D341Med (cell line): ENCODE results near the gene FLYWCH2.

ENCODE experiments used
- DNase-seq: peaks from one replicate; pipeline ENCODE4 v3.0.0; 2012; ENCODE audit warnings: low spot score

Gene FLYWCH2

DNA sequence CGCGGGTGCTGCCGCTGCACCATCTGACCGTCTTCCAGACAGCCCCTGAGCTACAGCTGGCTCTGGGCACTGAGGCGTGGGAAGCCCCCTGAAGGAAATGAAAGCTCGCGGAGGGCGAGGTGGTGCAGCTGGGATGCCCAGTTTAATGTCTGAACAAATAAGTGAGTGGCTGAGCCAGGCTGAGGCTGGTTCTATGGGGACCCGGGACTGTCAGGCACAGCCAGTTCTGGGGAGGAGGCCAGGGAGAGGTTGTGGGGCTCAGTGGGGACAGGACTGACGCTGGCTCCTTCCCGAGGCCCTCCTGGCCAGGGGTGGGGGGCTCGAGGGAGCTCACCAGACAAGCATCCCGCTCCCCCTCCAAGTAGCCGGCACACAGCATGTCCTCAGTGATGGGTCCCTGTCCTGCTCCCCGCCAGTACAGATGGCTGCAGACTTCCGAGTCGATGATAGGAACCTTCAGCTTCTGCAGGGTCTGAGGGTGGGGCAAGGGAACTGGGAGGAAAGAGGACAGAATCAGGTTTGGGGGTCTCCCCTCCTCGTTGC is 29.4 kb upstream of the FLYWCH2 start:
- DNase-seq: peak; percentile 31

DNA sequence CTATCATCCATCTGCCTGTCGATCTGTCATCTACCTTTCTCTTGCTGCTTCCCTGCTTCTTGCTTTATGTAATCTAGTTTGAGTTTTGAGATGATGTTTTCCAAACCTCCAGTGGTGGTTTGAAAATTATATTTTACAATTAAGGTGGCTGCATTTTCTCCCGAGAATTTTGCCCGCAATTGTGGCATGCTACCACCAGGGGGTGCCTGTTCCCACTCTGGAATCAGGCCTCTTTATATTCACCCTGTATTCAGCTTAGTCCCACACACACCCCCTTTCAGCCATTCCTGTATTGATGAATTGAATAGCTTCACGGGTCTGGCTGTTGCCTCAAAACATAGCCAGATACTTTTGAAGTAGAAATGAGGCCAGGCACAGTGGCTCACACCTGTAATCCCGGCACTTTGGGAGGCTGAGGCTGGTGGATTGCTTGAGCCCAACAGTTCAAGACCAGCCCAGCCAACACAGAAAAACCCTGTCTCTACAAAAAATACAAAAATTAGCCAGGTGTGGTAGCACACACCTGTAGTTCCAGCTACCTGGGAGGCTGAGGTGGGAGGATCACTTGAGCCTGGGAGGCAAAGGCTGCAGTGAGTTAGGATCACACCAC is 28.2 kb upstream of the FLYWCH2 start:
- DNase-seq: peak; percentile 35

DNA sequence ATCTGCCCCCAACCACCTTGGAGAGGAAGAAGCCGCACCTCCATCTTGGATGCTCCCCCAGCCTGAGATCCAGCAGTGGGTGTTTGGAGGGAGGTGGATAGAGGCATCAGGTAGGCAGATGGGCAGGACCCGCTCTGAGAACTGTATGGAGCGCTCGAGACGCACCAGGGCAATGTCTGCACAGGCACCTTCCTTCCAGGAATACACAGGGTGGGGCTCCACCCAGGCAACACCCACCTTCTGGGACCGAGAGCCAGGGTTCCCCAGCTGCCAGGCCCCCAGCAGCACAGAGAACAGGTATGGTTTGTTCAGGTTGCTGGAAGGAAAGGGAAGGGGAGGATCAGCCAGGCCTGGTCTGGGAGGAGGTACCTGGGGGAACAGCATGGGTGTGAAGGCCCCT is 27.5 kb upstream of the FLYWCH2 start:
- DNase-seq: no peak

DNA sequence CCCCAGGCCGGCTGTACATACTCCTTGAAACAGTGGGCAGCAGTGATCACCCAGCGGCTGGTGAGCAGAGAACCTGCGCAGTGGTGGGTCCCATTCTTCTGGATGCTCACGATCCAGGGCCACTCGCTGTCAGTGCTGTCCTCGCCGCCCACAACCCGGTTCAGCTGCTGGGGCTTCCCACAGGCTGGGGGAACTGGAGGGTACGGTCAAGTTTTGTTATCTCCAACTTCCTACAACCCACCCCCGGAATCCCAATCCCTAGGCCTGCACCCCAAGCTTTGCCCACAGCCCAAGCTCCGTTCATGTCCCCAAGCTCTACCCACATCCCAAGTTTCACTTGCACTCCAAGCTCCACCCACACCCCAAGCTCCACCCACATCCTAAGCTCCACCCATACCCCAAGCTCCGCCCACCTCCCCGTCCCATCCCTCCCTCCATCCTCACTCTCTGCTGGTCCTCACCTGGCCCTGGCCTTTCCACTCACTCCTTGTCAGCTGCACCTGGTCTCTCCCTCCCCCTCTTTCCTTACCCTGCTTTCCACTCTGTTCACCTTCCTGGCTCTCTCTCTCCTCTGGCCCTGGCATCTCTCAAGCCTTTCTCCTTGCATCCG is 26.8 kb upstream of the FLYWCH2 start:
- peak; percentile 49 for DNase-seq

DNA sequence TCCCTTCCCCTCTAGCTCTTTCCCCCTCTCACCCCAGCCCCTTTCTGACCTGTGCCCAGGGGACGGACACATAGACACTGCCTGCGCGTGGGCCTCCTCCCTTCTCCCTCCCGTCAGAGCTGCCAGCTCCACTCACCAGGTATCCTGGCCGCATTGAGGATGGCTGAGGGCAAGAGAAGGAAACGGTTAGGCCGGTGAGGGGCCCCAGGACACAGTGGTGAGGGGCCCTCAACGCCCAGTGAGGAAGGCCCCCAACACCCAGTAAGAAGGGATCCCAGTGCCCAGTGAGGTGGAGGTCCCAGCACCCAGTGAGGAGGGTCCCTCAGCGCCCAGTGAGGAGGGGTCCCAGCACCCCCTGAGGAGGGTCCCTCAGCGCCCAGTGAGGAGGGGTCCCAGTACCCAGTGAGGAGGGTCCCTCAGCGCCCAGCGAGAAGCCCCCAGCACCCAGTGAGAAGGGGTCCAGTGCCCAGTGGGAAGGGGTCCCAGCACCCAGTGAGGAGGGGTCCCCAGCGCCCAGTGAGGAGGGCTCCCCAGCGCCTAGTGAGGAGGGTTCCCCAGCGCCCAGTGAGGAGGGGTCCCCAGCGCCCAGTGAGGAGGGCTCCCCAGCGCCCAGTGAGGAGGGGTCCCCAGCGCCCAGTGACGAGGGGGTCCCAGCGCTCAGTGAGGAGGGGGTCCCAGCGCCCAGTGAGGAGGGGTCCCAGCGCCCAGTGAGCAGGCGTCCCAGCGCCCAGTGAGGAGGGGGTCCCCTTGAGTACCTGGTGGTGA is 26.1 kb upstream of the FLYWCH2 start:
- DNase-seq: no peak

DNA sequence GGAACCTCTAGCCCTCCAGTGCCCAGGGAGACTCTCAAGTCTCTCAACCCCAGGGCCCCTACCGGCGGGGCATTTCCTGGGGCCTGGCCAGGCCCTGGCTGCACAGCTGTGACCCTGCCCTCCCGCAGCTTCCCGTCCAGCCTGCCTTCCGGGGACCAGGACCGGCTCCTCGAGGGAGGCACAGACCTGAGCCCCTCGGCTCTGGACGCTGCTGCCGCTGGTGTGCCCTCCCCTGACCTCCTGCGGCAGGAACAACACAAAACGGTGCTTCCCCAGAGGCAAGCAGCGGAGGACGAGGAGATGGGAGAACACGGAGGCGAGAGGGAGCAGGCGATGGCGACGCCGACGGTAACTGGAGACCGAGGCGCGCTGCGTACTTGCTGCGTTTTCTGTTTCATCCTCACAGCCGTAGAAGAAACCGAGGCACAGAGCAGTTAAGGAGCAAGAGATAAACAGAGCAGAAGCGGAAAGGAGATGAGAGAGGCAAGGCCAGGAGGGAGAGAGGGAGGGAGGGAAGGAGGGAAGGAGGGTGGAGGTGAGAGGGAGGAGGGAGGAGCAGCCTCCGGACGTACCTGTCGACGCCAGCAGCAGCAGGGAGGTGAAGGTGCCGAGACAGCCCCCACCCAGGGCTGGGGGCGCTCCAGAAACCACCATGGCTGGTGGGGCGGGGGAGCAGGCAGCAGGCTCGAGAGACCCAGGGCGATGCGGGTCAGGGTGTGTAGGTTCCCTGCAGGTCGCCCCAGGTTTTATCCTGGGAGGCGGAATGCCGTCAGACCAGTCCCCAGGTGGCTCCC is 25.4 kb upstream of the FLYWCH2 start, which contains the start of gene PRSS22:
PRSS22 (minus strand) TSS at position 720 of the 794 bp plus-strand sequence; CDS start at position 654, 66 bp downstream.
- DNase-seq: peak; percentile 41

DNA sequence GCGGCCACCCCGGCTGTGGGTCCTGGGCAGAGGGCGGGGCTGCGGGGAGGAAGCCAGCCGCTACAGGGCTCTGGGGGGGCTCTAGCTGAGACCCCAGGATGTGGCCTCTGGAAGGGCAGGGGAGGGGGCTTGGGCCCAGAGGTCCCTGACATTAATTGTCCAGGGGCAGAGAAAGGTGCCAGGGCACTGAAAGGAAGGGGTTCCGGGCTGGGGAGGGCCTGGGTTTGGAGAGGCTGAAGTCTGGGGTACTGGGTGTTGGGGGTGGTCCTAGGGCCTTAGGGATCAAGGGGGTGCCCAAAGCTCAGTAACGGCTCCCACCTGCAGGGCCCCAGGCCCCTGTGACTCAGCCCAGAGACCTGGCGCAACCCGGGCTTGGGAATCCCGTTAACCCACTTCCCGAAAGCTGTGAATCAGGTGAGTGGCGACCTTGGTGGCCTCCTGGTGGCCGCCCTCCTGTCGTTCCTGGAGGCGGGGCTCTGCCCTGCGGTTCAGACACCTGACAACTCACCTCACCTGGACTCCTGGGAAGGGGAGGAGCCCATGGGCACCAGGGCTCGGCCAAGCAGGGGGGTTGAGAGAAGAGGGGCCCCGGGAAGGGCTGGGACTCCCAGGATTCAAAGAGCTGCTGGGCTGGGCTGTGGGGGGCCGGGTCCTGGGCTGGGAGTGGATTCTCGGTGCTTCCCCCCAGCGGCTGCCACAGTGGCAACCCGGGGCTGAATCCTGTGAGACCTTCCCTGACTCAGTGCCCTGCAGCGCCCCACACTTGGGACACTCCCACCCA is 24.6 kb upstream of the FLYWCH2 start:
- DNase-seq: no peak

DNA sequence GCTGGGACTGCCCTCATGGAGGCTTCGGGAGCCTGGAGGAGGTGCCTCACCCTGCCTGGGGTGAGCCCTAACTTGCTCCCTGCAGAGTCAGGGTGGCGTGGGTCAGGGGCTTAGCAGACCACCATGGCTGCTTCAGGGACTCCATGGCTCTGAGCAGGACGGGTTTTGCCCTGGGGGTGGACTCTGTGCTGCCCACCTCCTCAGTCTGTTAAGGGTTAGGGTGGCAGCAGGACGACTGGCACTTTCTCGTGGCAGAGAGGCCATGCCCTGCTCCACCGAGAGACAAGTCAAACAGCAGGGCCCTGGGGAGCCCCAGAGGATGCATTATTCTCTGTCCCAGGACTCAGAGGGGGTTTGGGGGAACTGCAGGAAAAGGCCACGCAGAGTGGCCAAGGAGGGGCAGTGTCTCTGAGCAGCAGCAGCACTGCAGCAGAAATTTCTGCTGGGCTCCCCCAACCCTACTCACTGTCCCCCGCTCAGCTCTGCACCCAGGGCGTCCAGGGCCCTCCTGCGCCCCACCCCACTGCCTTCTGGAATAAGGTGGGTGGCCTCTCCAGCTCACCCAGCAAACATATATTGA is 23.2 kb upstream of the FLYWCH2 start:
- DNase-seq: no peak

DNA sequence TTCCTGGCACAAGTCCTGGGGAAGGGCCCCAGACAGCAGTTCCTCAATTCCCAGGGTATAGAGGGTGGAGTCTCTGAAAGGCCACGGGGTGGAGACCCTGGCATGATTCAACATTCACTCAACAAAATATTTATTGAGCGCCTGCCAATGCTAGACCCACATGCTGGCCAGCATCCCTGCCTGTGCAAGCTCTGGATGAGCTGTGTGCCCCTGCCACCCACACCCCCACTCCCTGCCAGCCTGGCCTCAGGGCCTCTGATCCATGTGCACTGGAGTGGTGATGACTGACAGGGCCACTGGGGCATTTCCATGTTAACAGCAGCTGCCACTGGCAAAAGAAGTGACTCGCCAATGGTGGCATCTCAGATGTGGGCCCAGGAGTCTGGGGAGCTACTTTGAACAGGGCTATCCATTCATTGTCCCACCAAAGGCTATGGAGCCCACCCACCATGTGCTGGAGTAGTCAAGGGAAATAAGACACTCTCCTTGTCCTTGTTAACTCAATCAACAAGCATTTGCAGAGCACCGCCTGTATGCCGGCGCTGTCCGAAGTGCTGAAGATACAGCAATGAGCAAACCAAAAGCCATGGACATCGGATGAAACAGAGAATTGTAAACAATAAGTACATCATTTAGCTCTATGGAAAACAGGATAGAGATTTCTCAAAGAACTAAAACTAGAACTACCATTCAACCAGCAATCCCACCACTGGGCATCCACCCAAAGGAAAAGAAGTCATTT is 22.0 kb upstream of the FLYWCH2 start:
- no peak for DNase-seq

DNA sequence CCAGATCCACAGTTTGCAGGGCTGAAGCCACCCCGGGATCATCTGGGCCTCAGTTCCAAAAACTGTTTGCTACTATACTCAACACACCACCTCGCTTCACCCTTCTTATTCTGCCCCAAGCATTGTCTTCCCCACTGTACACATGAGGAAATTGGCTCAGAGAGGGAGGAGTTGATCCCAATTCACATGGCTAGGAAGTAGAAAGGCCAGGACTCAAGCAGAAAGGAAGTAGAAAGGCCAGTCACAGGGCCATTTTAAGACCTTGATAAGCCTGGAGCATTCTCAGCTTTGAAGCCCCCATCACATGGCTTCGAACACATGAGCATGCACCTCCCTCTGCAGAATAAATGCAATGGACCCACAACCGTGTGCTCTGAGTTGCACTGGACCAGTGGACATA is 17.4 kb upstream of the FLYWCH2 start:
- DNase-seq: no peak

DNA sequence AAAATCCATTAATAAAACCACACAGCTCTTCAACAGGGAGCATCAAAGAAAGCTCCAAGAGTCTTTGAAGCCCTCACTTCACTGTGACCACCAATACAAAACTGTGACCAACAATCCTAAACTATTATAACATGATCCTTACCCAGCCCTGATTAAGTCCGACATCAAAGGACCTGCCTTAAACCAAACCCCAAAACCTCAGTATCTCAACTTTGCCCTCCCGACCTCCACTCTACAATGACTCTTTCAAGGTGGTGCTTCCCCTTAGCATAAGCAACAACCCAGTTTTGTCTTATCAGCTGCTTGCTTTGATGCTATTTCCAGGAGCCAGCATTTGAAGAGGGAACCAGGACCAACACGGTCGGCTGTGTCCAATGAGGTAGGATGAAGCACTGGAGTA is 16.6 kb upstream of the FLYWCH2 start:
- no peak for DNase-seq

DNA sequence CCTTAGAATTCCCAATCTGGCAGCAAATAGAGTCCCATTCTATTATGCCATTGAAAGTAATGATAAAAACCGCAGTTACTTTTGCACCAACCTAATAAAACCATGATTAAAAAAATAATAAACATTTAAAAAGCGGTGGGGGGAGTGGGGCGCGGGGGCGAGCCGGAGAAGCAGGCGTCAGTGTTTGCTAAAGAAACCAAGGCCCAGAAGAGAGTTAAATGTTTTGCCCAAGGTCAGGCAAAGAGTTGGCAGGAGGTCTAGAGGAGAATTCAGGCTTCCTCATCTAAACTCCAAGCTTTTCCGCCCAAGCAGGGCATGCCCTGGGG is 15.4 kb upstream of the FLYWCH2 start:
- DNase-seq: no peak

DNA sequence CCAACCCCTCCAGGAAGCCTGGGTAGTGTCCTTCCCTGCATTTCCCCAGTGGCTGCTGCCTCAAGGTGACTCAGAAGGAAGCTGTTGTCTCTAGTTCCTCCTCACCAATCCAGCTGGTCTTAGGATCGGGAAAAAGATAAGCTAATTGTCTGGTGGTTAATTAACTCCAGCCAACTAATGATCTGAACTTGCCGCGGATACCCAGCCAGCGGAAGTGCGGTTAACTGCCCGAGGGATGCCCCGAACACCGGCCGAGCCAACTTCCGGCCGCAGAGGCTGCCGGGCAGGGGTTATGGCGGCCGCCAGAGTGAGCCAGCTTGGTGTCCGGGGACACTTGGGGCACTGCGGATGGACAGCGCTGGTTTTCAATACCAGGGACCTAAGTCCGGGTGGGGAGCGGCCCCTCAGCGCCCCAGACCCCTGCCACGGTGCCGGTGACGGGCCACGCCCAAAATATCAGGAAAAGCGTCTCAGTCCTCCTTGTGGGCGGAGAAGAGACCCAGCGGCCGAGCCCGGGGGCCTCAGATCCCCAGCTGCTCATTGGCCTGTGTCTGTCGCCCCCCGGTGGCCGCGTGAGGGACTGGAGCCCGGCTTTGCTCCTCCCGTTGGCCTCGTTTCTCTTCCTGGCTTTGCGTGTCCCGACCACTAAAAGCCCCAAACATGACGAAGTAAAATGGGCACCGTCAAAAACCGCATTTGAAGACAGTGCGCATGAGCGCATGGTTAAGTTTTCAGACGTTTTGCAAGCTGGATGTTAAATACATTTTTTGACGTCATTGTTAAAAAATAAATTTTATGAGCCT is 14.8 kb upstream of the FLYWCH2 start:
- peak; percentile 96 for DNase-seq

DNA sequence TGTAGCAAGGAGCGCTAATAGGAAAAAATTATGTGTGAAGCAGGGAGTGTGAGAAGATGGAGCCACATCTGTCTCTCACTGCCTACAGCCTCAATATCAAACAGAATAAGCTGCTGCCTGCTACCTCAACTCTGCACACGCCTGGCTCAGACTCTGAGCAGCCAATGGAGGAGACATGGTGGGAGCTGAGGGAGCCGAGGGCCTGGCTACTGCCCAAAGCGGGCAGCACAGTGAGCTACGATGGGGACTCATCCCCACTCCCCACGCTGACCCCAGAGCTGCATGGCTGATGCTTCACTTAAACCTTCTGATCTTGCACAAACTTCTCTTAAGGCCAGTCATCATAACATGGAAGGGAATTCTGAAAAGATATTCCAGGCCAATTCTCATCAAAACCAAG is 11.1 kb upstream of the FLYWCH2 start:
- no peak for DNase-seq

DNA sequence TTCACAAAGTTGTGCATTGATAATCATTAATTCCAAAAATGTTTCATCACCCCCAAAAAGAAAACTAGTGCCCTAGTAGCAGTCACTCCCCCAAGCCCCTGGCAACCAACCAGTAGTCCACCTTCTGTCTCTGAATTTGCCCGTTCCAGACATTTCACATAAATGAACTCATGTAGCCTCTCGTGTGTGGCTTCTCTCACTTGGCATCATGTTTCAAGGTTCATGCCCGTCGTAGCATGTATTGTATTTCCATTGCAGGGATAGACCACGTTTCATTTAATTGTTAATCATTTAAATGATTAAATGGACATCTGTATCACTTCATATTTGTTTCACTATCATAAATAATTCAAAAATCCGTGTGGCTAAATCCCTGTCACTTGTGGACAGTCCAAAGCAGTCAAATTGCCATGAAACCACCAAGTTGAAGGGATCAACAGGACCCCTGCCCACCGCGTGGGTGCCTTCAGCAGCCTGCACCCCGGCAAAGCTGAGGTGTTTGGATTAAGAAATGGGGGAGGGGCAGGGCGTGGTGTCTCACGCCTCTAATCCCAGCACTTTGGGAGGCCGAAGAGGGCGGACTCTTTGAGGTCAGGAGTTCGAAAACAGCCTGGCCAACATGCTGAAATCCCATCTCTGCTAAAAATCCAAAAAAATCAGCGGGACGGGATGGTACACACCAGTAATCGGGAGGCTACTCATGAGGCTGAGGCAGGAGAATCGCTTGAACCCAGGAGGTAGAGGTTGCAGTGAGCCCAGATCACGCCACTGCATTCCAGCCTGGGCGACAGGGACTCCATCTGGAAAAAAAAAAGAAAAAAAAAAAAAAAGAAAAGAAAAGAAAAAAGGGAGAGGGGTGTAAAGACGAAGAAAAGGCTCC is 8.7 kb upstream of the FLYWCH2 start:
- DNase-seq: no peak

DNA sequence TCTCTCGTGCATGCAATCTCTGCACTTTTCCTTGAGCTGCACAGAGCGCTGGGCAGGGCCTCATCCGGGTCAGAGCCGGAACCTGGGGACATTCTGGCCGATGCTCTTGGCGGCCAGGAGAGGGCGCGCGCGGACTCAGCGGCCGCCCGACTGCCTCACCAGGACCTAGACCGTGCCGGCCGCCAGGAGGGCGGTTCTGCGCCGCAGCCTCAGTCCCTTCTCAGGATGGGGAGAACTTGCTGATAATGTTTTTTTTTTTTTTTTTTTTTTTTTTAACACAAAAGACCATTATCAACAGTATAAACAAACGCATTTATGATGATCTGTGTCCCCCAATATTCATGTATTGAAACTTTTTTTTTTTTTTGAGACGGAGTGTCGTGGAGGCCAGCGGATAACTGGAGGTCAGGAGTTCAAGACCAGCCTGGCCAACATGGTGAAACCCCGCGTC is 8.1 kb upstream of the FLYWCH2 start:
- DNase-seq: peak; percentile 88

DNA sequence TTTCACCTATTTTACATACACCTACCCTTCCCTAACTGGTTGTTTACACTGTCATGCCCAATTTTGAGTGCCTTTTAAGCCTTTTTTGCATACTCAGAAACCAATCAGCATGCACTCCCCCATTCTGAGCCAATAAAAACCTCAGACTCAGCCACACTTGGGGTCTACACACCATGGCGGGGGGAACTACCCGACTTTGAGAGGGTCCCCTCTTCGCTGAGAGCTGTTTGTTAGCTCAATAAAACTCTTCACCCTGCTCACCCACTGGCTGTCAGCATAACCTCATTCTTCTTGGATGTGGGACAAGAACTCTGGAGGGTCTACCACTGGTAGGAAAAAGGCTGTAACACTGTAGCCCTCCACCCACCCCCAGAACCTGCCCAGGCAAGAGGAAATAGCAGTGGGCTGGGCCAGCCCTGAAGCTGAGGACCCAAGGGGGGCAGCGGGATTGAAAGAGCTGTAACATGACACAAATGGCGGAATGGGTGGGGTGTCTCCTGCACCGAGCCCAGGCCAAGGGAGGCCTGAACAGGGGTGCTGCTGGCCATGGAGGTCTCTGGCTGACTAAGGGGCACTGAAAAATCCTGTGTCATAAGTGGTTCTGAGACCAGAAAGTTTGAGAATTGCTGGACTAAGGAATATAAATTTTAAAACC is 3.0 kb upstream of the FLYWCH2 start:
- no peak for DNase-seq
